Liver (tissue), 3 donors: ENCODE data around the gene KRT17.

Source experiments
- ATF3 ChIP-seq: IDR thresholded peaks from 2 replicates; pipeline ENCODE4 v1.6.1; 2016; ENCODE audit warnings: antibody characterized with exemption
- CTCF ChIP-seq: fragments of 150-350 bp; IDR thresholded peaks from 2 replicates; pipeline ENCODE4 v1.5.1; 2017; ENCODE audit warnings: improper control_type of control experiment, low read depth, low read length; ENCODE audit not compliant: missing input control
- JUND ChIP-seq, 2 donors: IDR thresholded peaks; 2 replicates each; pipeline ENCODE4 v1.6.1; 2016; ENCODE audit warnings: antibody characterized with exemption in 2 of 2
- MAX ChIP-seq: IDR thresholded peaks from 2 replicates; pipeline ENCODE4 v1.6.1; 2016; ENCODE audit warnings: antibody characterized with exemption
- NR2F2 ChIP-seq: IDR thresholded peaks from 2 replicates; pipeline ENCODE4 v1.6.1; 2016; ENCODE audit warnings: antibody characterized with exemption
- REST ChIP-seq: IDR thresholded peaks from 2 replicates; pipeline ENCODE4 v1.6.1; 2016; ENCODE audit warnings: antibody characterized with exemption, mild to moderate bottlenecking
- YY1 ChIP-seq: IDR thresholded peaks from 2 replicates; pipeline ENCODE4 v1.6.1; 2016; ENCODE audit warnings: antibody characterized with exemption, mild to moderate bottlenecking
- ZBTB33 ChIP-seq: IDR thresholded peaks from 2 replicates; pipeline ENCODE4 v1.6.1; 2016; ENCODE audit warnings: antibody characterized with exemption
- donor health status: healthy.
- donor health status: healthy.

GRCh38 chr17:41657936-41658335, 33.6 kb upstream of the KRT17 start:
- TF ChIP-seq CTCF (no peak), YY1 (no peak), JUND (IDR thresholded peaks at IDR 0.05) (no peak), ATF3 (no peak), ZBTB33 (no peak), MAX (no peak), NR2F2 (no peak), REST (no peak)
